HG02938 (cell line): ENCODE results near the gene PRDM16.
"Not testable (repeated sequence)": the region's sequence is repeated elsewhere in the genome, so short reads cannot be mapped to it uniquely, and the experiment has no call there.

ENCODE experiments used
- ATAC-seq: cut with Tn5 transposase; IDR thresholded peaks from one replicate; pipeline ENCODE4 v1.9.1; 2021; ENCODE audit warnings: mild to moderate bottlenecking, moderate library complexity; ENCODE audit not compliant: unreplicated experiment

Gene PRDM16

GRCh38 chr1:3270403-3271245 is 201.6 kb downstream of the PRDM16 start:
- no peak for ATAC-seq

- no peak for ATAC-seq
Observed at GRCh38 chr1:3271866-3272265, 202.9 kb downstream of the PRDM16 start.

GRCh38 chr1:3272321-3273045 is 203.5 kb downstream of the PRDM16 start:
- ATAC-seq = no peak

- ATAC-seq = no peak
Observed at GRCh38 chr1:3273447-3273846, 204.4 kb downstream of the PRDM16 start.

GRCh38 chr1:3274972-3275371 is 206.0 kb downstream of the PRDM16 start:
- no peak for ATAC-seq

- no peak for ATAC-seq
Observed at GRCh38 chr1:3275471-3276340, 206.7 kb downstream of the PRDM16 start.

GRCh38 chr1:3276341-3276800 is 207.4 kb downstream of the PRDM16 start:
- no peak for ATAC-seq

GRCh38 chr1:3277011-3277471 is 208.0 kb downstream of the PRDM16 start:
- no peak for ATAC-seq

- ATAC-seq = no peak
Observed at GRCh38 chr1:3277623-3278022, 208.6 kb downstream of the PRDM16 start.

GRCh38 chr1:3278416-3279181 is 209.6 kb downstream of the PRDM16 start:
- no peak for ATAC-seq

GRCh38 chr1:3279182-3279470 is 210.1 kb downstream of the PRDM16 start:
- no peak for ATAC-seq

- no peak for ATAC-seq
Observed at GRCh38 chr1:3281735-3282134, 212.7 kb downstream of the PRDM16 start.

GRCh38 chr1:3282186-3282585 is 213.2 kb downstream of the PRDM16 start:
- ATAC-seq = no peak

- no peak for ATAC-seq
Observed at GRCh38 chr1:3282656-3283430, 213.8 kb downstream of the PRDM16 start.

- no peak for ATAC-seq
Observed at GRCh38 chr1:3283849-3284248, 214.8 kb downstream of the PRDM16 start.

- no peak for ATAC-seq
Observed at GRCh38 chr1:3284691-3285090, 215.7 kb downstream of the PRDM16 start.

GRCh38 chr1:3285106-3285740 is 216.2 kb downstream of the PRDM16 start:
- ATAC-seq = no peak

GRCh38 chr1:3287095-3287494 is 218.1 kb downstream of the PRDM16 start:
- not testable (repeated sequence) for ATAC-seq

- ATAC-seq = no peak
Observed at GRCh38 chr1:3287656-3288160, 218.7 kb downstream of the PRDM16 start.
